H9 (cell line): ENCODE data around the gene CDH24. TPM values are rescaled to one million over a fixed set of nuclear protein-coding genes. Genes with fewer than 3 reads are reported as not detected.

Source experiments
- DNase-seq: peaks from one replicate; pipeline ENCODE4 v3.0.0-alpha.2; 2017
- H2AFZ ChIP-seq: one replicate; pipeline ENCODE4 v1.6.1; 2013; ENCODE audit warnings: mild to moderate bottlenecking, low read length, control low read depth, moderate library complexity
- H2AK5ac ChIP-seq: 2 replicates; pipeline ENCODE4 v1.6.1; 2013; ENCODE audit warnings: low read length, control low read depth, mixed read lengths; ENCODE audit not compliant: insufficient read length
- H2BK120ac ChIP-seq: one replicate; pipeline ENCODE4 v1.6.1; 2013; ENCODE audit warnings: low read depth, mild to moderate bottlenecking, low read length, control low read depth, inconsistent platforms; ENCODE audit not compliant: poor library complexity, severe bottlenecking
- H2BK12ac ChIP-seq: 2 replicates; pipeline ENCODE4 v1.6.1; 2013; ENCODE audit warnings: low read length, control low read depth, mixed read lengths, low read depth; ENCODE audit not compliant: insufficient read length
- H2BK15ac ChIP-seq: 2 replicates; pipeline ENCODE4 v1.6.1; 2013; ENCODE audit warnings: low read depth, low read length, control low read depth
- H2BK20ac ChIP-seq: one replicate; pipeline ENCODE4 v1.6.1; 2013; ENCODE audit warnings: low read depth, mild to moderate bottlenecking, low read length, control low read depth, inconsistent platforms; ENCODE audit not compliant: poor library complexity, severe bottlenecking
- H2BK5ac ChIP-seq: 2 replicates; pipeline ENCODE4 v1.6.1; 2013; ENCODE audit warnings: low read length, control low read depth, mixed read lengths; ENCODE audit not compliant: insufficient read length
- H3K14ac ChIP-seq: 2 replicates; pipeline ENCODE4 v1.6.1; 2013; ENCODE audit warnings: low read length, control low read depth; ENCODE audit not compliant: insufficient read depth
- H3K18ac ChIP-seq: 2 replicates; pipeline ENCODE4 v1.6.1; 2013; ENCODE audit warnings: low read depth, mild to moderate bottlenecking, mixed read lengths, low read length, control low read depth; ENCODE audit not compliant: insufficient read length
- H3K23ac ChIP-seq: 2 replicates; pipeline ENCODE4 v1.6.1; 2013; ENCODE audit warnings: low read length, control low read depth, mixed read lengths, low read depth; ENCODE audit not compliant: insufficient read length
- H3K23me2 ChIP-seq: 2 replicates; pipeline ENCODE4 v1.6.1; 2013; ENCODE audit warnings: low read depth, mild to moderate bottlenecking, mixed read lengths, low read length, control low read depth; ENCODE audit not compliant: insufficient read length, poor library complexity, severe bottlenecking
- H3K27ac ChIP-seq: 2 replicates; pipeline ENCODE4 v1.5.1; 2013; ENCODE audit warnings: low read length, control low read depth, mixed read lengths, low read depth; ENCODE audit not compliant: insufficient read length
- H3K27me3 ChIP-seq: 2 replicates; pipeline ENCODE4 v1.6.1; 2013; ENCODE audit warnings: low read length, control low read depth, inconsistent platforms; ENCODE audit not compliant: insufficient read depth
- H3K4ac ChIP-seq: 2 replicates; pipeline ENCODE4 v1.6.1; 2013; ENCODE audit warnings: low read depth, mild to moderate bottlenecking, control low read depth, inconsistent platforms, low read length, moderate library complexity
- H3K4me1 ChIP-seq: 2 replicates; pipeline ENCODE4 v1.6.1; 2013; ENCODE audit warnings: low read length, control low read depth, inconsistent platforms; ENCODE audit not compliant: insufficient read depth
- H3K4me2 ChIP-seq: 2 replicates; pipeline ENCODE4 v1.6.1; 2013; ENCODE audit warnings: low read length, control low read depth, mixed read lengths; ENCODE audit not compliant: insufficient read length, insufficient read depth
- H3K56ac ChIP-seq: 2 replicates; pipeline ENCODE4 v1.6.1; 2013; ENCODE audit warnings: low read depth, mild to moderate bottlenecking, mixed read lengths, low read length, control low read depth; ENCODE audit not compliant: insufficient read length
- H3K79me1 ChIP-seq: 2 replicates; pipeline ENCODE4 v1.6.1; 2013; ENCODE audit warnings: low read depth, mild to moderate bottlenecking, moderate library complexity, low read length, control low read depth, inconsistent platforms; ENCODE audit not compliant: insufficient read depth, poor library complexity, severe bottlenecking
- H3K79me2 ChIP-seq: 2 replicates; pipeline ENCODE4 v1.6.1; 2013; ENCODE audit warnings: low read length, control low read depth, inconsistent platforms; ENCODE audit not compliant: insufficient read depth
- H3K9ac ChIP-seq: 2 replicates; pipeline ENCODE4 v1.6.1; 2013; ENCODE audit warnings: low read length, control low read depth, mixed read lengths; ENCODE audit not compliant: insufficient read length; ENCODE audit errors: extremely low read depth
- H3K9me3 ChIP-seq: one replicate; pipeline ENCODE4 v1.6.1; 2013; ENCODE audit warnings: low read depth, low read length, inconsistent platforms; ENCODE audit not compliant: control insufficient read depth
- H3T11ph ChIP-seq: one replicate; pipeline ENCODE4 v1.6.1; 2013; ENCODE audit warnings: mild to moderate bottlenecking, low read length, control low read depth, inconsistent platforms
- H4K20me1 ChIP-seq: one replicate; pipeline ENCODE4 v1.6.1; 2013; ENCODE audit not compliant: control insufficient read depth, insufficient read length, insufficient read depth
- H4K5ac ChIP-seq: 2 replicates; pipeline ENCODE4 v1.6.1; 2013; ENCODE audit warnings: low read depth, mild to moderate bottlenecking, mixed read lengths, low read length, control low read depth; ENCODE audit not compliant: insufficient read length
- H4K8ac ChIP-seq: replicated peaks from 2 replicates; pipeline ENCODE4 v1.6.1; 2013; ENCODE audit warnings: low read length, control low read depth, mixed read lengths, low read depth; ENCODE audit not compliant: insufficient read length
- H4K91ac ChIP-seq: 2 replicates; pipeline ENCODE4 v1.6.1; 2013; ENCODE audit warnings: low read depth, mild to moderate bottlenecking, moderate library complexity, mixed read lengths, low read length, control low read depth; ENCODE audit not compliant: insufficient read length
- H3K27ac Mint-ChIP-seq, 3 experiments: 2 replicates in 2 of 3; 3 replicates in 1 of 3; pipeline ENCODE4 v1.8.0; 2020 to 2021; ENCODE audit warnings: mixed read lengths in 3 of 3, mild to moderate bottlenecking in 1 of 3, moderate library complexity in 1 of 3
- H3K27me3 Mint-ChIP-seq: 2 replicates; pipeline ENCODE4 v1.8.0; 2021; ENCODE audit warnings: low read depth, mild to moderate bottlenecking, moderate library complexity, mixed read lengths
- H3K36me3 Mint-ChIP-seq, 3 experiments: 2 replicates in 2 of 3; 3 replicates in 1 of 3; pipeline ENCODE4 v1.8.0; 2020 to 2021; ENCODE audit warnings: low read depth in 3 of 3, mixed read lengths in 3 of 3; ENCODE audit not compliant: insufficient read depth in 1 of 3
- H3K4me1 Mint-ChIP-seq, 2 experiments: 2 replicates each; pipeline ENCODE4 v1.8.0; 2020; ENCODE audit warnings: mixed read lengths in 2 of 2
- H3K4me3 Mint-ChIP-seq, 2 experiments: 2 replicates in 1 of 2; 3 replicates in 1 of 2; pipeline ENCODE4 v1.8.0; 2020 to 2021; ENCODE audit warnings: mild to moderate bottlenecking in 2 of 2, mixed read lengths in 2 of 2, moderate library complexity in 1 of 2
- H3K9me3 Mint-ChIP-seq, 2 experiments: 2 replicates in 1 of 2; 3 replicates in 1 of 2; pipeline ENCODE4 v1.8.0; 2020; ENCODE audit warnings: mild to moderate bottlenecking in 2 of 2, mixed read lengths in 2 of 2, moderate library complexity in 1 of 2
- WGBS: extraction: QIAGEN DNeasy Blood & Tissue Kit; methylation state at CpG from one replicate; pipeline ENCODE4 v1.1.7; 2013; ENCODE audit warnings: missing lambda C conversion rate, low lambda C conversion rate, mixed read lengths; ENCODE audit not compliant: insufficient read length; ENCODE audit errors: extremely low coverage; 5-methylcytosine and 5-hydroxymethylcytosine counted together
- total RNA-seq: library from RNA; stranded (reverse); gene quantifications from 2 replicates; pipeline ENCODE4 v1.2.1, GENCODE V29; 2021
- TF ChIP-seq, protein P1 (sequence below): fragments of 200-600 bp; sonication (generic); conservative IDR thresholded peaks from 3 replicates; pipeline ENCODE4 v1.8.0; 2021; ENCODE audit warnings: antibody characterized with exemption, mild to moderate bottlenecking

The CDH24 gene
- total RNA-seq, 1 experiment from 2014 or later: 16.7 TPM

DNA sequence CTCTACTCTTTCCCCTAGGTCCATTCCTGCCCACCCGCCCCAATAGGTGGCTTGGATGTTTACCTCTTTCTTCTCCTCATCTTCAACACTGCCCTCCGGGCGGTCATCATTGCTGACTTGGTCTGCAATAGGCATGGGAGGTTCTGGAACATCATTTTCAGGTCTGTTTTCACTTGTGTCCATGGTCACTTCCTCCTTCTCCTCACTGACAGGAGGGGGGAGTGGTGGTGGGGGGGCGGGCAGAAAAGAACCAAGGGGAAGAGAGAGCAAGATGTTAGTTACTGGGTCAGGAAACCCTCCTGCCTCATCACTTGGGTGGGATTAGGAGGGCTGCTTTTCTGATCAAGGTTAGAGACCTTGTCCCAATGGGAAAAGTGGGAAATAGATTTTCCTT, 12.1 kb upstream of the CDH24 start:
- Histone ChIP-seq H2BK120ac (no peak overlapping the region), H2BK12ac (no peak overlapping the region), H3T11ph (no peak overlapping the region), H2BK5ac (no peak overlapping the region), H3K23ac (no peak overlapping the region), H3K4ac (no peak overlapping the region), H3K79me2 (peaks cover 5% of the 10 kb centered on the region; the same call in 1 of the 2 replicates), H2AFZ (no peak overlapping the region), H4K91ac (no peak overlapping the region), H2BK20ac (no peak overlapping the region), H2AK5ac (no peak overlapping the region), H4K20me1 (peaks cover 3% of the 10 kb centered on the region), H3K79me1 (peaks cover 17% of the 10 kb centered on the region), H3K4me1 (0 out of 2 replicates have a peak, but pooled peaks cover 3% of the 10 kb centered on the region), H3K14ac (no peak overlapping the region), H3K56ac (no peak overlapping the region), H3K27ac (no peak overlapping the region), H3K9ac (no peak overlapping the region), H2BK15ac (no peak overlapping the region), H4K8ac (no peak overlapping the region), H3K23me2 (peaks cover 12% of the 10 kb centered on the region), H3K18ac (no peak overlapping the region), H3K27me3 (no peaks in the 10 kb centered on the region), H3K9me3 (no peaks in the 10 kb centered on the region), H3K4me2 (no peak overlapping the region), H4K5ac (no peak overlapping the region)
- TF ChIP-seq, protein P1, sequence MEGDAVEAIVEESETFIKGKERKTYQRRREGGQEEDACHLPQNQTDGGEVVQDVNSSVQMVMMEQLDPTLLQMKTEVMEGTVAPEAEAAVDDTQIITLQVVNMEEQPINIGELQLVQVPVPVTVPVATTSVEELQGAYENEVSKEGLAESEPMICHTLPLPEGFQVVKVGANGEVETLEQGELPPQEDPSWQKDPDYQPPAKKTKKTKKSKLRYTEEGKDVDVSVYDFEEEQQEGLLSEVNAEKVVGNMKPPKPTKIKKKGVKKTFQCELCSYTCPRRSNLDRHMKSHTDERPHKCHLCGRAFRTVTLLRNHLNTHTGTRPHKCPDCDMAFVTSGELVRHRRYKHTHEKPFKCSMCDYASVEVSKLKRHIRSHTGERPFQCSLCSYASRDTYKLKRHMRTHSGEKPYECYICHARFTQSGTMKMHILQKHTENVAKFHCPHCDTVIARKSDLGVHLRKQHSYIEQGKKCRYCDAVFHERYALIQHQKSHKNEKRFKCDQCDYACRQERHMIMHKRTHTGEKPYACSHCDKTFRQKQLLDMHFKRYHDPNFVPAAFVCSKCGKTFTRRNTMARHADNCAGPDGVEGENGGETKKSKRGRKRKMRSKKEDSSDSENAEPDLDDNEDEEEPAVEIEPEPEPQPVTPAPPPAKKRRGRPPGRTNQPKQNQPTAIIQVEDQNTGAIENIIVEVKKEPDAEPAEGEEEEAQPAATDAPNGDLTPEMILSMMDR: no peak
- H3K9me3 Mint-ChIP-seq: no peaks in the 10 kb centered on the region
- H3K27me3 Mint-ChIP-seq: no peaks in the 10 kb centered on the region; the same call in 1 of the 2 replicates
- H3K27ac Mint-ChIP-seq: peak overlapping the region; percentile 65 to 95 (median 89); a peak in 6 of 7 replicates
- no peak for DNase-seq
- H3K4me1 Mint-ChIP-seq: peaks cover 35 to 52% of the 10 kb centered on the region in 2 experiments
- no CpG with 5 or more reads among the region's 4 CpGs for WGBS
- H3K36me3 Mint-ChIP-seq: peaks cover 38 to 83% (median 72%) of the 10 kb centered on the region in 3 experiments; a peak in 6 of 7 replicates
- peak overlapping the region; percentile 54 to 87 for H3K4me3 Mint-ChIP-seq
